H1 (cell line): ENCODE results near the gene INPP5B. TPM values are rescaled to one million over a fixed set of nuclear protein-coding genes. Genes with fewer than 3 reads are reported as not detected.

ENCODE experiments used
- MAFK ChIP-seq: IDR thresholded peaks from 2 replicates; pipeline ENCODE4 v1.6.1; 2012; ENCODE audit warnings: low read depth, mild to moderate bottlenecking, improper control_type of control experiment, low read length
- polyA plus RNA-seq, 7 experiments: library from polyadenylated mRNA; depleted of rRNA in 3 of 7; stranded (reverse) in 5 of 7; unstranded in 2 of 7; fragments of >200 nt in 5 of 7; fragments of 200-250 nt in 2 of 7; gene quantifications; 1 replicate in 5 of 7; 2 replicates in 1 of 7; 4 replicates in 1 of 7; pipeline versions ENCODE4 v1.2.1 to v1.2.3, GENCODE V29; 2011 to 2013; ENCODE audit warnings: missing spikeins in 2 of 7, mixed read lengths in 2 of 7
- total RNA-seq: library from RNA; stranded (reverse); fragmentation: NEBNext Ultra II Directional; extraction: Animal tissue kit (Norgen Biotek cat#: 25700); gene quantifications from 2 replicates; pipeline ENCODE4 v1.2.1, GENCODE V29; 2021
- TF ChIP-seq, protein P1 (sequence below), 3 experiments: IDR thresholded peaks; 1 replicate in 2 of 3; 2 replicates in 1 of 3; pipeline versions ENCODE4 v1.5.1 to v1.6.1; 2011; ENCODE audit warnings: low read length in 3 of 3, mild to moderate bottlenecking in 3 of 3, inconsistent platforms in 2 of 3, low read depth in 1 of 3, moderate library complexity in 1 of 3; ENCODE audit not compliant: insufficient read depth in 1 of 3; ENCODE audit errors: control extremely low read depth in 1 of 3

Gene INPP5B
- total and polyA plus RNA-seq, 2 of the 8 experiments (the other 6 are each of a cell fraction or from before 2014, with no cell fraction given): 14.0 to 23.7 TPM

- TF ChIP-seq MAFK: no peak
- TF ChIP-seq, protein P1, sequence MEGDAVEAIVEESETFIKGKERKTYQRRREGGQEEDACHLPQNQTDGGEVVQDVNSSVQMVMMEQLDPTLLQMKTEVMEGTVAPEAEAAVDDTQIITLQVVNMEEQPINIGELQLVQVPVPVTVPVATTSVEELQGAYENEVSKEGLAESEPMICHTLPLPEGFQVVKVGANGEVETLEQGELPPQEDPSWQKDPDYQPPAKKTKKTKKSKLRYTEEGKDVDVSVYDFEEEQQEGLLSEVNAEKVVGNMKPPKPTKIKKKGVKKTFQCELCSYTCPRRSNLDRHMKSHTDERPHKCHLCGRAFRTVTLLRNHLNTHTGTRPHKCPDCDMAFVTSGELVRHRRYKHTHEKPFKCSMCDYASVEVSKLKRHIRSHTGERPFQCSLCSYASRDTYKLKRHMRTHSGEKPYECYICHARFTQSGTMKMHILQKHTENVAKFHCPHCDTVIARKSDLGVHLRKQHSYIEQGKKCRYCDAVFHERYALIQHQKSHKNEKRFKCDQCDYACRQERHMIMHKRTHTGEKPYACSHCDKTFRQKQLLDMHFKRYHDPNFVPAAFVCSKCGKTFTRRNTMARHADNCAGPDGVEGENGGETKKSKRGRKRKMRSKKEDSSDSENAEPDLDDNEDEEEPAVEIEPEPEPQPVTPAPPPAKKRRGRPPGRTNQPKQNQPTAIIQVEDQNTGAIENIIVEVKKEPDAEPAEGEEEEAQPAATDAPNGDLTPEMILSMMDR (IDR thresholded peaks at IDR 0.05; ENCODE audit: control extremely low read depth in 1 of 3, insufficient read depth in 1 of 3, low read depth in 1 of 3, low read length in 3 of 3): no peak
- TF ChIP-seq, all 59 proteins: peak for 0
Observed at GRCh38 chr1:37813529-37814145, 133.2 kb downstream of the INPP5B start (continued).
